SH-SY5Y (cell line): ENCODE measurements around the gene RPS6KA4.

Experiments
- GATA2 ChIP-seq: IDR thresholded peaks from 2 replicates; pipeline ENCODE4 v1.6.1; 2011; ENCODE audit warnings: mild to moderate bottlenecking, low read depth, low read length
- GATA3 ChIP-seq: IDR thresholded peaks from 2 replicates; pipeline ENCODE4 v1.6.1; 2011; ENCODE audit warnings: low read depth, mild to moderate bottlenecking, low read length, moderate library complexity

RPS6KA4 gene

DNA sequence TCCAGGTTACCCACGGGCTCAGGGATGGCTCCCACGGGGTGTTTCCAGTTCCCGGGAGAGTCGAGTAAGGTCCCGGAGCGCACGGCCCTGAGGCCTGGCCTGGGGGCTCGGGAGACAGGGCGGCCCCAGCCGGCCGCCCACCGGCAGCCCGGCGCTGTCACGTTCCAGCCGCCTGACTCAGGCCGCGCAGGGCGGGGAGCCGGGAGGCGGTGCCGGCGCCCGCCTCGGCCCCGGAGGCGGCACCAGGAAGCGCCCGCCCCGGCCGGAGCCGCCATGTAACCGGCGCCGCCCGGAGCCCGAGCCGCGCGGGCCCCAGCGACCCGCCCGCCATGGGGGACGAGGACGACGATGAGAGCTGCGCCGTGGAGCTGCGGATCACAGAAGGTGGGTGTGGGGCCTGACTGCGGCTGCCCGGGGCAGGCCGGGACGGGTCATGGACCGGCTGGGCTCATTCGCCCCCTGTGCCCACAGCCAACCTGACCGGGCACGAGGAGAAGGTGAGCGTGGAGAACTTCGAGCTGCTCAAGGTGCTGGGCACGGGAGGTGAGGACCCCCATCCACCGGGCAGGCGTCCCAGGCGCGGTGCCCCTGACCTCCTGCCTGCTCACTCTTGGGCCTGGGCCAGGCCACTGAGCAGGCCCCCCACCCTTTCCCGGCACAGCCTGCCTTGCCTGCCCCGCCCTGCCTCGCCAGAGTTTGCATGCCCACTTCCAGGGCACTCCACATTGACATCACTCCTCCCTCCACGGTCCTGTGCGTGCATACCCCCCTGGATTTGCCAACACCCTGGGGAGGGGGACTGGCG, at the start of gene RPS6KA4:
Gene RPS6KA4 (plus strand): TSS at position 256 of the 805 bp plus-strand sequence. CDS start 74 bp downstream, at position 330.
- TF ChIP-seq GATA2 (no peak), GATA3 (no peak)

DNA sequence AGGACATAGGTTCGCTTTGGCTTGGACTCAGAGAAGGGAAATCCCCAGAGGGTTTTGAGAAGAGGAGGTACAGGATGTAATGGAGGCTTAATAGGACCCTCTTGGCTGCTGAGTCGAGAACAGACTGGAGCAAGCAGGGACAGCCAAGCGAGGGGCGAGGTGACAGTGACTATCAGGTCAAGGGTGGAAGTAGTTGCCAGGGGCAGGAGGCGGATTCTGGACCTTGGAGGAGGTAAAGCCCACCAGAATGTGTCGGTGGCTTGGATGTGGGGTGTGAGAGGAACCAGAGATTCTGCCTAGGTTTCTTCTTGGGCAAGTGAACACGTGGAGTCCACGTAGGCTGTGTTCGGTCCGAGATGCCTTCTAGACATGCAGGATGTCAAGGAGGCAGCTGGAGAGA, 46.0 kb upstream of the RPS6KA4 start:
- TF ChIP-seq GATA3 (no peak), GATA2 (no peak)

DNA sequence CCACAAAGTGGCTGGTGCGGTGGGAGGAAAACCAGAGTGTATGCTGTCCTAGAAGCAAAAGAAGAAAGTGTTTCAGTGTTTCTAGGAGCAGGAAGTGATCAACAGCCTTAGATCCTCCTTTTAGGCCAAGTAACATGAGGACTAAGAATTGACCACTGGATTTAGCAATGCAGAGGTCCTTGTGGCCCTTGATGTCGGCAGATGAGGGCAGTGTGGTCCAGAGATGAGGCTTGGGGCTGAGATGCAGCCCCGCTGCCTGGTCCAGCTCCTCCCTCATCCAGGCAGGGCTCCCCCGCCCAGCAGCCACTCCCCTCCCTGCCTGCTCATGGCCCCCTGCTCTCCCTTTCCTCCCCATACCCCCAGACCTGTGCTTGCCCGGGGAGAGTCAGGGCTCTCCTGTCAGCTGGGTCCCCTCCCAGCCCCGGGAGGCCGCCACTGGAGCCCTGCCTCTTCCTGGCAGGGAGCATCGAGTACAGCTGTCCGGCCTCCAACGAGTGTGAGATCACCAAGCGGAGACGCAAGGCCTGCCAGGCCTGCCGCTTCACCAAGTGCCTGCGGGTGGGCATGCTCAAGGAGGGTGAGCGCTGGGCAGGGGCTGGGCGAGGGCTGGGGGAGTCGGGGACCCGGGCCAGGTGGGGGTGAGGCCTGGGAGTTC, 45.3 kb upstream of the RPS6KA4 start:
- TF ChIP-seq GATA2 (no peak), GATA3 (no peak)

DNA sequence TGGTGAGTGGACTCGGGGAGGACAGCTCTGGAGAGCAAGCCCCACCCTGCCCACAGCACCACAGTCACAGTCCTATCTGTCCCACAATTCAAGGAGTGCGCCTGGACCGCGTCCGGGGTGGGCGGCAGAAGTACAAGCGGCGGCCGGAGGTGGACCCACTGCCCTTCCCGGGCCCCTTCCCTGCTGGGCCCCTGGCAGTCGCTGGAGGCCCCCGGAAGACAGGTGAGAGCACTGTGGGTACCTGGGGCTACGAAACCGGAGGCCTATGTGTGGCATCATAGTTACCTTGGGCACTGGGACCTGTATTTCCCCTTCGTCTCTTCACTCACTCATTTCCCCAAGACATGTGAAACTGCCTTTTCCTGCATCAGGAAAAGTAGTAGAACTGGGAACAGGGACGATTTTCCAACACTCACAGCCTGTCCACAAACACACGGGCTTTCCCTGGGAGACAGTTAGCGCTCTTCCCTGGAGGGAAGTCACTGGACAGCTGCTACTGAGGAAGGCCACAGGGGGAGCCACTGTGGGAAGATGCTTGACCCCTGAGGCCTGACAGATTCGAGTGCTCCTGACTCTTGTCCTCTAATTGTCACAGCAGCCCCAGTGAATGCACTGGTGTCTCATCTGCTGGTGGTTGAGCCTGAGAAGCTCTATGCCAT, 44.7 kb upstream of the RPS6KA4 start:
- no peak for TF ChIP-seq GATA2
- TF ChIP-seq GATA3, result no peak

DNA sequence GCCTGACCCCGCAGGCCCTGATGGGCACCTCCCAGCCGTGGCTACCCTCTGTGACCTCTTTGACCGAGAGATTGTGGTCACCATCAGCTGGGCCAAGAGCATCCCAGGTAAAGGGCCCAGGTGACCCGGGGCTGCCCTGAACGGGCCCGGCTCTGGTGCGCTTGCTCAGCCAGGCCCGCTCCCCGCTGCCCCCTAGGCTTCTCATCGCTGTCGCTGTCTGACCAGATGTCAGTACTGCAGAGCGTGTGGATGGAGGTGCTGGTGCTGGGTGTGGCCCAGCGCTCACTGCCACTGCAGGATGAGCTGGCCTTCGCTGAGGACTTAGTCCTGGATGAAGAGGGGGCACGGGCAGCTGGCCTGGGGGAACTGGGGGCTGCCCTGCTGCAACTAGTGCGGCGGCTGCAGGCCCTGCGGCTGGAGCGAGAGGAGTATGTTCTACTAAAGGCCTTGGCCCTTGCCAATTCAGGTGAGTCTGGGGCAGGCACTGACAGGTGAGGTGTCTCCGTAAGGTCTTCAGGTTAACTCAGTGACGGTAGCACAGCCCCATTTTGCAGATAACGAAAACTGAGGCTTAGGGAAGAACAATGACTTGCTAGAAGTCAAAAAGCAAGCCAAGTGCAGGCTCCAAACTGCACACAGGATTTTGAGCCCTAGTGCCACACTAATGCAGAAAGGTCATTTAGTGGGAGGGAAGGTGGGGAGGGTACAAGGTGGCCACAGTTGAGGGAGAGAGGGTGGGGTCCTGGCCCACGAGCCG, 44.0 kb upstream of the RPS6KA4 start:
- TF ChIP-seq GATA2, result no peak
- TF ChIP-seq GATA3, result no peak

DNA sequence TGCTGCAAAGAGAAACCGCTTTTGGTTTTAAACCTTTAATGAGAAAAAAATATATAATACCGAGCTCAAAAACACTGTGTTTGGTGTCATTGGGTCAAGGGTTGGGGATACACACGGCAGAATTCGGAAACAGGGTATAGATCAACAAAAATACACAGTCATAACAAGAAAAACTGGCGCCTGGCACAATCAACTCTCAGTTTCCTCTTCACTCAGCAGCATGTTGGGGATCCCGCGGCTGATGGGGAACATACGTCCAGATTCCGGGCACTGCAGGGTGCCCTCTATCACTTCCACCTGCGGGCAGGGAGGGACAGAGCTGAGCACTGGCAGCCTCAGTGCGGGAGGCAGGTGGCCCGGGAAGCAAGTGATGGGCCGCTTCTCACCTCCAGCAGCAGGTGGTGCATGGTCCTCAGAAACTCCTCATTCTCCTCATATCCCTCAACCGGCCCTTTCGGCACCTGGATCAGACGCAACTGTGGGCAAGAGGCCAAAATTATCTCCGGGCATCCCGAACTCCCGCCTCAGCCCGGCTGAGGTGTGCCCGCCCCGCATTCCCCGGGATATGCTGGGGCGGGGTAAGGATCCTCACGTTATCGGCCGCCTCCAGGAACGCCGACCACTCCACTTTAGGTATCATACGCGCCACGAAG, 42.2 kb upstream of the RPS6KA4 start:
- TF ChIP-seq GATA3 (no peak), GATA2 (no peak)

DNA sequence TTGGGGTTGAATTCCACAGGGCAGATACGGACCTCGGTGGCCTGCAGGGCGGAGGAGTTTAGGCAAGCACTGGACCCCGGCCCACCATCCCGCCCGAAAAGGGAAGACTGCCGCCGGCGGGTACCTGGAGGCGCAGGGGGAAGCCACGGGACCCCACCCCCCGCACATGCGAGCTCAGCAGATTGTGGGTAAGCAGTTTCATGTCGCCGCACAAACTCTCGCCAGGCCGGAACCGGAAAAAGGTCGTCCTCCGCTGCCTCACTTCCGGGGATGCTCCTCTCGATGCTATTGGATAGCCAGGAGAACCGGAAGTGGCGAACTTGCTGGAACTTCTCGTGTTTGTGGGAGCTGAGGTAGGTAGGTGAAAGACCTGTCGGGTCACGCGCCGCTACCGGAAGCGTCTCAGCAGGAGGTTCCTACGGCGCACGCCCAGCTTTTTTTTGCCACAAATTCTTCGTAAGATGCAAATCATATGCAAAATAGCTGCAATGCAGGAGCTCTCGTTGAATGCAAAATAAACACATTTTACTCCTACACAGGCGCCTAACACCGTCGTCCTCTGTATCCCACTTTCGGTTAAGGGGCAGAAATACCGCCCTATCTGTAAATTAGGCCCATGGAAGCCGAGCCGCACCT, 41.5 kb upstream of the RPS6KA4 start, which contains the start of gene TRMT112:
Gene TRMT112 (minus strand): TSS at position 235 of the 636 bp plus-strand sequence. CDS start 33 bp downstream, at position 202.
- TF ChIP-seq GATA2, result no peak
- no peak for TF ChIP-seq GATA3

DNA sequence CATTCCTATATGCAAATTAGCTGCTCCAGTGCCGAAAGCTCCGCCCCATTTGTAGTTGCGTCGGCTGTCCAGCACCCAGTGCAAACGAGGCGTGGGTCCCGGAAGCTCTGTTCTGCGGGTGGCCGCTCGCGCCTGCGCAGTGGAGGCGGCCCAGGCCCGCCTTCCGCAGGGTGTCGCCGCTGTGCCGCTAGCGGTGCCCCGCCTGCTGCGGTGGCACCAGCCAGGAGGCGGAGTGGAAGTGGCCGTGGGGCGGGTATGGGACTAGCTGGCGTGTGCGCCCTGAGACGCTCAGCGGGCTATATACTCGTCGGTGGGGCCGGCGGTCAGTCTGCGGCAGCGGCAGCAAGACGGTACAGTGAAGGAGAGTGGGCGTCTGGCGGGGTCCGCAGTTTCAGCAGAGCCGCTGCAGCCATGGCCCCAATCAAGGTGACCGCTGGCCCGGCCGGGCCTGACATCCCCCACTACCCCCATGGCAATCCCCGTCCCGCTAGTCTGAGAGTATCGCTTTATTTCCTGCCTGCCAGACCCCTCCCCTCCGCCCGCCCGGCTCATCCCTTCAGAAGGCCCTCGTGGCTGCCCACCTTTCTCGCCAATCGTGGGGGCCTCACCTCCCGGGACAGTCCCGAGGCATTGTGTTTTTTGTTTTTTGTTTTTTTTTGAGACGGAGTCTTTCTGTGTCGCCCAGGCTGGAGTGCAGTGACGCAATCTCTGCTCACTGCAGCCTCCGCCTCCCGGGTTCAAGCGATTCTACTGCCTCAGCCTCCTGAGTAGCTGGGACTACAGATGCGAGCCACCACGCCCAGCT, 40.8 kb upstream of the RPS6KA4 start, which contains the start of gene PRDX5:
Gene PRDX5 (plus strand): TSS at position 161 of the 805 bp plus-strand sequence. CDS start 95 bp downstream, at position 256.
- TF ChIP-seq GATA3 (no peak), GATA2 (no peak)

DNA sequence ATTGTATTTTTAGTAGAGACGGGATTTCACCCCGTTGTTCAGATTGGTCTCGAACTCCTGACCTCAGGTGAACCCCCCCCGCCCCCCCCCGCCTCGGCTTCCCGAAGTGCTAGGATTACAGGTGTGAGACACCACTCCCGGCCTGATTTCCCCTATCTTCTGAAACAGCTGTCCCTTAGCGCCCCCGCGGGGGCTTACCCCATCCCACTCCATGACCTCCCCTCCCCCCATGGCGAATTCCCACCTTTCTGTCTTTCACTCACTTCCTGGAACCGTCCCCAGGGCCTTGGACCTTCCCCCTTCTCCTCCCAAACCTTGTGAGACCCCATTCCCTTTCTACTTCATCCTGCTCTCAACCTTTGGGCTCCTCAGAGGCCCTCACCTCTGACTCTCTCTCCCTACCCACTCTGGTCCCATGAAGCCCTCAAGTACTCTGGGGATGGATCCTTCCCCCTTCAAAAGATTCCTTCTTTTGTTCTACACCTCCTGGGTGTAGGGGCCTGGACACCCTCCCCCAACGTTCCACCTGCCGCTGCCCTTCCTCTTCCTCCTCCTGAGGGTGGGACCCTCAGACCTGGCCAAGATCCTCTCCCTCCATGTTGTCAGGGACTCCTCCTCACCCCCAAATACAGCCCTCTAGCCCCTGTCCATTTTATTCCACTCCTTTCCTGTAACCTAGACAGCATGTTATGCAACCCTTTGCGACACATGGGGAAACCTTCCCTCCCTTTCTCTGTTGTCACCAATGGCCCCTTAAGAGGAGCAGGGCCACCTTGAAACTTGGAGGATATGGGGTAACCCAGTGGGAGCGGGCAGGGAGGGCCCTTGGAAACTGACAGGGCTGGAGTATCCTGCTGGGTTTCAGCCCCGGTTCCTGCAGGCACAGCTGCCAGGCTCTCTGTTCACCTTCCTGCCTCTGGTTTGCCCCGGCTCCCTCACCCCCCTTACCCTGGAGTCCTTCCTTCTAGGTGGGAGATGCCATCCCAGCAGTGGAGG, 39.9 kb upstream of the RPS6KA4 start:
- no peak for TF ChIP-seq GATA2
- no peak for TF ChIP-seq GATA3

DNA sequence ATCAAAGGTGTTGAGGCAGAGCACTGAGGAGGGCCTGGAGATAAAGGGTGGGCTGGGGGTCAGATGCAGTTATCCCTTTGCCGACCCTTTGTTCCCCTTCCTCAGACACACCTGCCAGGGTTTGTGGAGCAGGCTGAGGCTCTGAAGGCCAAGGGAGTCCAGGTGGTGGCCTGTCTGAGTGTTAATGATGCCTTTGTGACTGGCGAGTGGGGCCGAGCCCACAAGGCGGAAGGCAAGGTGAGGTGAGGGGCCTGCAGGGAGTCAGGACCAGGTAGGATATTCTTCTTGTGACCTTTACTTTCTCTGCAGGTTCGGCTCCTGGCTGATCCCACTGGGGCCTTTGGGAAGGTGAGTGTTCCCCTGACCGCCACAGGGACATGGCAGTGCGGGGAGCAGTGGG, 38.4 kb upstream of the RPS6KA4 start:
- TF ChIP-seq GATA2 (no peak), GATA3 (no peak)

DNA sequence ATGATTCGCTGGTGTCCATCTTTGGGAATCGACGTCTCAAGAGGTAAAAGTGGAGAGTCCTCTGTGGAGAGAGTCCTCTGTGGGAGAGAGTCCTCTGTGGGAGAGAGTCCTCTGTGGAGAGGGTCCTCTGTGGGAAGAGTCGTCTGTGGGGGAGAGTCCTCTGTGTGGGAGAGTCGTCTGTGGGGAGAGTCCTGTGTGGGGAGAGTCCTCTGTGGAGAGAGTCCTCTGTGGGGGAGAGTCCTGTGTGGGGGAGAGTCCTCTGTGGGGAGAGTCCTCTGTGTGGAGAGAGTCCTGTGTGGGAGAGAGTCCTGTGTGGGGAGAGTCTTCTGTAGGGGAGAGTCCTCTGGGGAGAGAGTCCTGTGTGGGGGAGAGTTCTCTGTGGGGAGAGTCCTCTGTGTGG, 37.9 kb upstream of the RPS6KA4 start:
- TF ChIP-seq GATA3 (no peak), GATA2 (no peak)
